ENCODE measurements around the gene LOX. TPM values are rescaled to one million over a fixed set of nuclear protein-coding genes. Genes with fewer than 3 reads are reported as not detected.

Gene LOX
- polyA plus RNA-seq, 1 donor from 2014 or later: 0.52 TPM

- H3K4me2 ChIP-seq (ENCODE audit: low read length): no peak overlapping the region
- no peak overlapping the region for H3K4me3 ChIP-seq (ENCODE audit: low read length)
- TF ChIP-seq EP300 (conservative IDR thresholded peaks at IDR 0.05; ENCODE audit: poor library complexity, severe bottlenecking) (no peak), CTCF (IDR thresholded peaks at IDR 0.05; ENCODE audit: poor library complexity, severe bottlenecking) (no peak)
- no peak overlapping the region for H2AFZ ChIP-seq (ENCODE audit: low read depth, low read length)
- no peak overlapping the region for H3K27ac ChIP-seq (ENCODE audit: low read length)
- no peaks in the 10 kb centered on the region for H3K9me2 ChIP-seq (ENCODE audit: insufficient read depth, low read length)
- no peaks in the 10 kb centered on the region for H3F3A ChIP-seq (ENCODE audit: insufficient read depth, low read length, poor library complexity, severe bottlenecking)
- no peaks in the 10 kb centered on the region for H3K27me3 ChIP-seq (ENCODE audit: insufficient read depth, low read depth, low read length)
- no peaks in the 10 kb centered on the region for H3K36me3 ChIP-seq (ENCODE audit: insufficient read depth, low read length)
- H3K9me3 ChIP-seq (ENCODE audit: low read length): no peaks in the 10 kb centered on the region
- H3K9ac ChIP-seq (ENCODE audit: low read length): no peak overlapping the region
- no peaks in the 10 kb centered on the region for H3K79me2 ChIP-seq (replicated peaks; ENCODE audit: insufficient read depth, low read length)
- H4K20me1 ChIP-seq (ENCODE audit: insufficient read depth): no peaks in the 10 kb centered on the region
These were observed 15.9 kb downstream of the LOX start for GRCh38 chr5:122062205-122062604.

- TF ChIP-seq RAD21 (conservative IDR thresholded peaks at IDR 0.05) (no peak), EP300 (conservative IDR thresholded peaks at IDR 0.05; ENCODE audit: poor library complexity, severe bottlenecking) (no peak), MXI1 (conservative IDR thresholded peaks at IDR 0.05; ENCODE audit: poor library complexity, severe bottlenecking) (no peak), POLR2AphosphoS5 (IDR thresholded peaks at IDR 0.05) (no peak), SMC3 (conservative IDR thresholded peaks at IDR 0.05; ENCODE audit: poor library complexity) (no peak), CTCF (IDR thresholded peaks at IDR 0.05; ENCODE audit: poor library complexity, severe bottlenecking) (no peak), REST (IDR thresholded peaks at IDR 0.05; ENCODE audit: borderline replicate concordance) (no peak), EZH2 (IDR thresholded peaks at IDR 0.05; ENCODE audit: borderline replicate concordance, insufficient read depth, low read length, poor library complexity, severe bottlenecking) (no peak), TAF1 (IDR thresholded peaks at IDR 0.05; ENCODE audit: low read depth) (no peak)
These were observed 21.1 kb downstream of the LOX start for GRCh38 chr5:122056913-122057312.

More at GRCh38 chr5:122056913-122057312, 21.1 kb downstream of the LOX start:
- Histone ChIP-seq H3K9ac (ENCODE audit: low read length) (no peak overlapping the region), H3F3A (ENCODE audit: insufficient read depth, low read length, poor library complexity, severe bottlenecking) (no peaks in the 10 kb centered on the region), H2AFZ (ENCODE audit: low read depth, low read length) (no peak overlapping the region), H3K9me2 (ENCODE audit: insufficient read depth, low read length) (no peaks in the 10 kb centered on the region), H3K4me2 (ENCODE audit: low read length) (no peak overlapping the region), H3K4me3 (ENCODE audit: low read length) (no peak overlapping the region), H3K79me2 (replicated peaks; ENCODE audit: insufficient read depth, low read length) (no peaks in the 10 kb centered on the region), H3K36me3 (ENCODE audit: insufficient read depth, low read length) (no peaks in the 10 kb centered on the region), H3K27ac (ENCODE audit: low read length) (no peak overlapping the region), H3K27me3 (ENCODE audit: insufficient read depth, low read depth, low read length) (no peaks in the 10 kb centered on the region), H4K20me1 (ENCODE audit: insufficient read depth) (no peaks in the 10 kb centered on the region), H3K9me3 (ENCODE audit: low read length) (no peaks in the 10 kb centered on the region)

All from neural cell (in vitro differentiated cells).